GM20000 (cell line): ENCODE results near the gene LCLAT1.

Experiments used
- DNase-seq: peaks from one replicate; pipeline ENCODE4 v3.0.0; 2012; ENCODE audit warnings: low spot score
- CTCF ChIP-seq: IDR thresholded peaks from 2 replicates; pipeline ENCODE4 v1.5.1; 2012; ENCODE audit warnings: mild to moderate bottlenecking, control low read depth; ENCODE audit errors: extremely low read depth, missing control alignments

Gene LCLAT1

GRCh38 chr2:30691948-30692828 lies 245.1 kb downstream of the LCLAT1 start:
- DNase-seq = no peak
- peak; percentile 3 for TF ChIP-seq CTCF

- no peak for TF ChIP-seq CTCF
- no peak for DNase-seq
These were observed 245.8 kb downstream of the LCLAT1 start for GRCh38 chr2:30692829-30693275.
